KOPT-K1 (cell line): ENCODE results near the gene SOX12.
A peak's percentile ranks its signal among the peaks of the same experiment; 100 is the strongest.
"Not testable (repeated sequence)": the region's sequence is repeated elsewhere in the genome, so short reads cannot be mapped to it uniquely, and the experiment has no call there.

Experiments used
- H3K27ac ChIP-seq: fragments of 200-600 bp; sonication (generic); 2 replicates; pipeline ENCODE4 v1.5.1; 2016; ENCODE audit warnings: antibody characterized with exemption, mild to moderate bottlenecking, low read depth, low read length; ENCODE audit not compliant: poor library complexity, severe bottlenecking
- H3K36me3 ChIP-seq: fragments of 200-600 bp; sonication (generic); 2 replicates; pipeline ENCODE4 v1.5.1; 2017; ENCODE audit warnings: antibody characterized with exemption, mild to moderate bottlenecking, low read length, moderate library complexity; ENCODE audit not compliant: insufficient read depth
- H3K9me3 ChIP-seq: fragments of 200-600 bp; sonication (generic); 2 replicates; pipeline ENCODE4 v1.5.1; 2017; ENCODE audit warnings: antibody characterized with exemption, low read length, mild to moderate bottlenecking; ENCODE audit not compliant: insufficient read depth, poor library complexity, severe bottlenecking

SOX12 gene

GRCh38 chr20:362271-363254 is 37.2 kb downstream of the SOX12 start:
- Histone ChIP-seq H3K9me3 (no peaks in the 10 kb centered on the region), H3K36me3 (no peaks in the 10 kb centered on the region), H3K27ac (no peak overlapping the region)

- Histone ChIP-seq H3K36me3 (no peaks in the 10 kb centered on the region), H3K9me3 (no peaks in the 10 kb centered on the region), H3K27ac (no peak overlapping the region)
These were observed 38.1 kb downstream of the SOX12 start for GRCh38 chr20:363319-364078.

- Histone ChIP-seq H3K36me3 (no peaks in the 10 kb centered on the region), H3K27ac (peak overlapping the region; percentile 21), H3K9me3 (no peaks in the 10 kb centered on the region)
These were observed 39.8 kb downstream of the SOX12 start for GRCh38 chr20:364905-365794.

- H3K27ac ChIP-seq, result peak overlapping the region; percentile 26
- H3K36me3 ChIP-seq, result no peaks in the 10 kb centered on the region
- H3K9me3 ChIP-seq, result no peaks in the 10 kb centered on the region
These were observed 40.8 kb downstream of the SOX12 start for GRCh38 chr20:366041-366718.

- Histone ChIP-seq H3K9me3 (no peaks in the 10 kb centered on the region), H3K36me3 (no peaks in the 10 kb centered on the region), H3K27ac (peak overlapping the region; percentile 26)
These were observed 41.5 kb downstream of the SOX12 start for GRCh38 chr20:366719-367485.

GRCh38 chr20:367486-367887 is 42.1 kb downstream of the SOX12 start:
- Histone ChIP-seq H3K27ac (no peak overlapping the region), H3K9me3 (no peaks in the 10 kb centered on the region), H3K36me3 (no peaks in the 10 kb centered on the region)

- Histone ChIP-seq H3K9me3 (no peaks in the 10 kb centered on the region), H3K27ac (no peak overlapping the region), H3K36me3 (no peaks in the 10 kb centered on the region)
These were observed 43.6 kb downstream of the SOX12 start for GRCh38 chr20:368915-369314.

- Histone ChIP-seq H3K36me3 (no peaks in the 10 kb centered on the region), H3K27ac (no peak overlapping the region), H3K9me3 (no peaks in the 10 kb centered on the region)
These were observed 44.8 kb downstream of the SOX12 start for GRCh38 chr20:370151-370600.

GRCh38 chr20:370977-371754 is 45.8 kb downstream of the SOX12 start:
- Histone ChIP-seq H3K36me3 (no peaks in the 10 kb centered on the region), H3K27ac (peak overlapping the region; percentile 51), H3K9me3 (no peaks in the 10 kb centered on the region)

GRCh38 chr20:371755-372542 is 46.6 kb downstream of the SOX12 start:
- Histone ChIP-seq H3K27ac (peak overlapping the region; percentile 51), H3K36me3 (no peaks in the 10 kb centered on the region), H3K9me3 (no peaks in the 10 kb centered on the region)

GRCh38 chr20:372543-373082 is 47.3 kb downstream of the SOX12 start:
- not testable (repeated sequence) for H3K9me3 ChIP-seq, H3K36me3 ChIP-seq
- H3K27ac ChIP-seq, result peak overlapping the region; percentile 51

GRCh38 chr20:373171-373890 is 48.0 kb downstream of the SOX12 start:
- H3K36me3 ChIP-seq, result no peaks in the 10 kb centered on the region
- H3K9me3 ChIP-seq, result no peaks in the 10 kb centered on the region
- peak overlapping the region; percentile 0 for H3K27ac ChIP-seq
